ENCODE data around the gene PDX1. TPM values are rescaled to one million over a fixed set of nuclear protein-coding genes. Genes with fewer than 3 reads are reported as not detected.

Gene PDX1
- total RNA-seq, 2 experiments from 2014 or later: not detected

DNA sequence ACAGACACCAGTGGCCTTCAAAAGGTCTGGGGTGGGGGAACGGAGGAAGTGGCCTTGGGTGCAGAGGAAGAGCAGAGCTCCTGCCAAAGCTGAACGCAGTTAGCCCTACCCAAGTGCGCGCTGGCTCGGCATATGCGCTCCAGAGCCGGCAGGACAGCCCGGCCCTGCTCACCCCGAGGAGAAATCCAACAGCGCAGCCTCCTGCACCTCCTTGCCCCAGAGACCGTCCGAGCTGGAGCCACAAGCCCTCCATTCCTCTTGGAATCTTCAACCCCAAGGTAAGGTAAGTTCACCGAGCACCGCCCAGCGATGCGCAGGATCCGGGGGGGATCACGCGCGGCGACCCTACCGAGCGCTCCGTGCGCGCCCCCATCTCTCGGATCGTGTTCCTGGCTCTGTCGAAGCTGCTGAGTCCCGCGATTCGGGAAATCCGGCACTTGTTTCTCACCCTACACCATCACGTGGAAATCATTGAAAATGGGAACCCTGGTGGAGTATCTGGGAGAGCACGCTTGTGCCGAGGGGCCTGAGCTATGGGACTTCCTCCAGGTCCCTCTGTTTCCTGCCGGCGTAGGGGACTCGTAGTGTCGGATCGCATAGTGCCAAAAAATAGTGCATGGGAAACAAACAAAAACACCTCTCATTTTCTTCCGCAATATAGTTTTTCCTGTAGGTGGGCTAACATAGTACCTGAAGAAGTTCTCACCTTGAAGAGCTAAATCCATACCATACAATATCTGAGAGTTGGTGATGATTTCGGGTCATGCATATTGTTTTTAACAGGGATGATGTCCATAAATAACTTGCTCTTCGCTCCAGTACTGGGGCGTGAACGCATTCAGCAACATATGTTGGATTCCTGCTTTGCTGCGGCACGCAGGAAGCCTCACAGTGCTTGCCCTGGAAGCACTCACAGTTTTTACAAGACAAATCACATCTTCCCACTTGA lies 9.3 kb downstream of the PDX1 start:
- Histone ChIP-seq H4K20me1 (ENCODE audit: insufficient read depth, low read length) (no peaks in the 10 kb centered on the region), H3K79me2 (ENCODE audit: insufficient read depth, low read depth, low read length) (no peaks in the 10 kb centered on the region), H3K9me2 (ENCODE audit: insufficient read depth, low read length) (no peaks in the 10 kb centered on the region), H3K36me3 (ENCODE audit: insufficient read depth, low read length) (no peaks in the 10 kb centered on the region), H3K4me2 (ENCODE audit: low read length) (no peak overlapping the region), H3K4me3 (ENCODE audit: low read depth, low read length, poor library complexity, severe bottlenecking) (no peak overlapping the region), H2AFZ (ENCODE audit: low read length) (no peak overlapping the region), H3K9me3 (ENCODE audit: low read length) (no peaks in the 10 kb centered on the region), H3K4me1 (ENCODE audit: insufficient read depth, low read length, poor library complexity, severe bottlenecking) (no peaks in the 10 kb centered on the region), H3K27ac (ENCODE audit: low read depth, low read length, poor library complexity, severe bottlenecking) (no peak overlapping the region)
- TF ChIP-seq EZH2phosphoT487 (IDR thresholded peaks at IDR 0.05; ENCODE audit: borderline replicate concordance, low read depth, low read length): no peak
- TF ChIP-seq, protein P1, sequence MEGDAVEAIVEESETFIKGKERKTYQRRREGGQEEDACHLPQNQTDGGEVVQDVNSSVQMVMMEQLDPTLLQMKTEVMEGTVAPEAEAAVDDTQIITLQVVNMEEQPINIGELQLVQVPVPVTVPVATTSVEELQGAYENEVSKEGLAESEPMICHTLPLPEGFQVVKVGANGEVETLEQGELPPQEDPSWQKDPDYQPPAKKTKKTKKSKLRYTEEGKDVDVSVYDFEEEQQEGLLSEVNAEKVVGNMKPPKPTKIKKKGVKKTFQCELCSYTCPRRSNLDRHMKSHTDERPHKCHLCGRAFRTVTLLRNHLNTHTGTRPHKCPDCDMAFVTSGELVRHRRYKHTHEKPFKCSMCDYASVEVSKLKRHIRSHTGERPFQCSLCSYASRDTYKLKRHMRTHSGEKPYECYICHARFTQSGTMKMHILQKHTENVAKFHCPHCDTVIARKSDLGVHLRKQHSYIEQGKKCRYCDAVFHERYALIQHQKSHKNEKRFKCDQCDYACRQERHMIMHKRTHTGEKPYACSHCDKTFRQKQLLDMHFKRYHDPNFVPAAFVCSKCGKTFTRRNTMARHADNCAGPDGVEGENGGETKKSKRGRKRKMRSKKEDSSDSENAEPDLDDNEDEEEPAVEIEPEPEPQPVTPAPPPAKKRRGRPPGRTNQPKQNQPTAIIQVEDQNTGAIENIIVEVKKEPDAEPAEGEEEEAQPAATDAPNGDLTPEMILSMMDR (conservative IDR thresholded peaks at IDR 0.05; ENCODE audit: low read length): no peak
- intact Hi-C loops (cut with micrococcal nuclease; ENCODE audit: unreplicated experiment): no loop called here
- DNase-seq (ENCODE audit: low spot score): no peak
- BruUV-seq (replicated peaks): no TSS peak
- CTCF ChIA-PET (ENCODE audit: unreplicated experiment): no interaction called here
- POLR2A ChIA-PET: interaction anchor here (1.1 kb wide), 1 partner anchor 38 kb away, joined by 4 read pairs; no protein-coding TSS in a partner anchor

DNA sequence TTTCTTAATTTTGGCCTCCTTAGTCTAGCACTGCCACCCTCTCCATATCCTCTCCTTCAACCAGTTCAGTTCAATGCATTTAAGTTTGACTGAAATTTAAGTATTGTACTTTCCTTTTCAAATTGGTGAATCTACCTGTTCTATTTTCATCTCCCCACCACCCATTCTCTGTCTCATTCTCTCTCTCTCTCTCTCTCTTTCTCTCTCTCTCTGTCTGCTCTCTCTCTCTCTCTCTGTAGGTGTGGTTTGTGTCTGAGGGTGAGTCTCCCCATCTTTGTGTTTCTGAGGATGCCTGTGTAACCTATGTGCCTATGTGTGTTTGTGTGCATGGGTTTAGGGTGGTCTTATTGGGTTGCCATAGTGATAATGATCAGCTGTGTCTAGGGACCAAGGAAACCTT lies 10.1 kb downstream of the PDX1 start:
- no peak for DNase-seq (ENCODE audit: low spot score)
- intact Hi-C loops (cut with micrococcal nuclease; ENCODE audit: unreplicated experiment): no loop called here
- no peaks in the 10 kb centered on the region for H4K20me1 ChIP-seq (ENCODE audit: insufficient read depth, low read length)
- no peaks in the 10 kb centered on the region for H3K9me2 ChIP-seq (ENCODE audit: insufficient read depth, low read length)
- TF ChIP-seq EZH2phosphoT487 (IDR thresholded peaks at IDR 0.05; ENCODE audit: borderline replicate concordance, low read depth, low read length): no peak
- TF ChIP-seq, protein P1 (conservative IDR thresholded peaks at IDR 0.05; ENCODE audit: low read length): no peak
- BruUV-seq (replicated peaks): no TSS peak
- no peak overlapping the region for H2AFZ ChIP-seq (ENCODE audit: low read length)
- no peak overlapping the region for H3K4me3 ChIP-seq (ENCODE audit: low read depth, low read length, poor library complexity, severe bottlenecking)
- no peaks in the 10 kb centered on the region for H3K4me1 ChIP-seq (ENCODE audit: insufficient read depth, low read length, poor library complexity, severe bottlenecking)
- no peak overlapping the region for H3K27ac ChIP-seq (ENCODE audit: low read depth, low read length, poor library complexity, severe bottlenecking)
- ChIA-PET POLR2A (no interaction called here), CTCF (ENCODE audit: unreplicated experiment) (no interaction called here)
- no peaks in the 10 kb centered on the region for H3K9me3 ChIP-seq (ENCODE audit: low read length)
- no peaks in the 10 kb centered on the region for H3K36me3 ChIP-seq (ENCODE audit: insufficient read depth, low read length)
- no peaks in the 10 kb centered on the region for H3K79me2 ChIP-seq (ENCODE audit: insufficient read depth, low read depth, low read length)
- no peak overlapping the region for H3K4me2 ChIP-seq (ENCODE audit: low read length)

DNA sequence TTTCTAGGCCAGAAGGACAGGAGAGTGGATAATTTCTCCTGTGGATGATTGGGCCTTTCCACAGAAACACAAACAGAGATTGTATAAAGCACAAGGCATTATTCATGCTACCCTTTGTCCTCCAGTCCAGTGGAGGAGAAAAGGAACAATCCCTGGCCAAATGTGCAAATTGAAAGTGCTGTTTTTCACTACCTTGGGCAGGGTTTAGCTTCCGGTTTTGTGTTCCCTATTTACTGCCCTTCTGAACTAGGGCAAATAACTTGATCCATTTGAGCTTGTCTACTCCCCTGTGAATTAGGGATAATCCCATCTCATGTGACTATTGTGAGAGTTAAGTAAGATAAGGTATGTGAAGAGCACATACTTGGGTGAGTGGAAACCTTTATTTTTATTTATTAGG lies 13.3 kb downstream of the PDX1 start:
- Histone ChIP-seq H4K20me1 (ENCODE audit: insufficient read depth, low read length) (no peaks in the 10 kb centered on the region), H3K36me3 (ENCODE audit: insufficient read depth, low read length) (no peaks in the 10 kb centered on the region), H3K4me3 (ENCODE audit: low read depth, low read length, poor library complexity, severe bottlenecking) (no peak overlapping the region), H3K9me3 (ENCODE audit: low read length) (no peaks in the 10 kb centered on the region), H3K4me1 (ENCODE audit: insufficient read depth, low read length, poor library complexity, severe bottlenecking) (no peaks in the 10 kb centered on the region), H2AFZ (ENCODE audit: low read length) (no peak overlapping the region), H3K4me2 (ENCODE audit: low read length) (no peak overlapping the region), H3K27ac (ENCODE audit: low read depth, low read length, poor library complexity, severe bottlenecking) (no peak overlapping the region), H3K9me2 (ENCODE audit: insufficient read depth, low read length) (no peaks in the 10 kb centered on the region), H3K79me2 (ENCODE audit: insufficient read depth, low read depth, low read length) (no peaks in the 10 kb centered on the region)
- intact Hi-C loops (cut with micrococcal nuclease; ENCODE audit: unreplicated experiment): no loop called here
- DNase-seq (ENCODE audit: low spot score): no peak
- ChIA-PET POLR2A (interaction anchor here (0.6 kb wide), 2 partner anchors 704 to 1248 kb away, joined by 3 to 4 read pairs; no protein-coding TSS in a partner anchor), CTCF (ENCODE audit: unreplicated experiment) (interaction anchor here (1.3 kb wide), 1 partner anchor 65 kb away, joined by 3 read pairs; no protein-coding TSS in a partner anchor)
- no TSS peak for BruUV-seq (replicated peaks)
- no peak for TF ChIP-seq EZH2phosphoT487 (IDR thresholded peaks at IDR 0.05; ENCODE audit: borderline replicate concordance, low read depth, low read length)
- TF ChIP-seq, protein P1 (conservative IDR thresholded peaks at IDR 0.05; ENCODE audit: low read length): no peak
